Body of pancreas (tissue), 4 donors: ENCODE data around the gene PRLHR.

Experiments used
- CTCF ChIP-seq, 7 experiments: fragments of 450-650 bp in 4 of 7; fragments of 200-600 bp in 3 of 7; sonication (generic) in 3 of 7; IDR thresholded peaks; one replicate each; pipeline ENCODE4 v1.5.1; 2016 to 2019; ENCODE audit warnings: antibody characterized with exemption in 7 of 7
- POLR2A ChIP-seq, 3 donors: fragments of 450-650 bp; IDR thresholded peaks; one replicate each; pipeline ENCODE4 v1.6.1; 2016; ENCODE audit warnings: antibody characterized with exemption in 3 of 3, mild to moderate bottlenecking in 2 of 3

DNA sequence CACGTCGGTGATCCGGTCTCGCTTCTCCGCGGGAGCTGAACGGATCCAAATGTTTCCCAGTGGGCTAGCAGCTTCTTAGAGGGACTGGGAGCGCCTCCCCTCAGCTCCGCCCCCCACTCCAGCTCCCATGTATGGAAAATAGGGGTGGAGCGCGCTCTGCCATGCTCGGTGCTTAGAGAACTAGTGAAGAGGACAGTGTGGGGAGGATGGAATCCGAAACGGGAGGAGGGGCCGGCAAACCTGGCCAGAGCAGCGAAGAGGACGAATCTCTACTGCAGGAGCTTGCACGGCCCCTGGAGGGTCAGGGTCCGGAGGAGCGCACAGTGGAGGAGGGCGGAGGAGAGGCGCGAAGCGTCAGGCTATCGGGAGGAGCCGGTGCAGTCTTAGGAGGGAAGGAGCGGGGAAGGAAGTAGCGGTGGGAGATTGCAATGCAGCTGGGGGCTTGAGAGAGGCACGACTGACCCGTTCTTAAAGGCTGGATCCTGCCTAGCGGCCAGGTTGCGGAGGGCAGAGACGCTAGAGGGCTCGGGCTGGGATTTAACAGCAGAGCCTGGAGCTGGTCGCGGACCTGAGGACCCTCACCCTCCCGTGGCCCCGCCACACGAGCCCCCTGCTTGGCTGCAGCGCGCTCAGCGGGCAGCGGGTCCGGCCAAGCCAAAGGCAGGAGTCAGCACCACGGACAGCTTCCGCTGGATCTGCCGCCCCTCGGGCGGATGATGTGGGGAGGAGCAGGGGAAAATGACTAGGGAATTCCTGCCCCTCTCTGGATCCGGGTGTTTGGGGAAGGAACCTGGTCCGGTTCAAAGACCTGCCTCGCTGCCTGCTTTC, at the start of gene PRLHR:
- TF ChIP-seq CTCF (IDR thresholded peaks at IDR 0.05) (no peak), POLR2A (IDR thresholded peaks at IDR 0.05) (no peak)
